PC-9 (cell line): ENCODE results near the gene APOM. TPM values are rescaled to one million over a fixed set of nuclear protein-coding genes. Genes with fewer than 3 reads are reported as not detected.

Experiments used
- BruUV-seq: library from RNA; stranded (reverse); fragments of 400-500 nt; replicated peaks from 2 replicates; lab custom pipeline; 2021; lab: Mats Ljungman, UMichigan
- CTCF ChIA-PET: fragments of 300-600 bp; sonication (Branson Sonifier 250); formaldehyde crosslinking; loops from one replicate; lab custom pipeline; 2022; ENCODE audit warnings: antibody characterized with exemption; lab: Charles Lee
- POLR2A ChIA-PET: fragments of 300-600 bp; sonication (Branson Sonifier 250); formaldehyde crosslinking; loops from one replicate; lab custom pipeline; 2022; ENCODE audit warnings: antibody characterized with exemption; ENCODE audit not compliant: unreplicated experiment; lab: Charles Lee
- DNase-seq, 2 experiments: peaks; one replicate each; pipeline versions ENCODE4 v3.0.0 to v3.0.0-alpha.2; 2015 to 2022; ENCODE audit warnings: mixed read lengths in 1 of 2
- H2AFZ ChIP-seq: fragments of 200-600 bp; sonication (generic); 2 replicates; pipeline ENCODE4 v1.8.1; 2017; ENCODE audit warnings: antibody characterized with exemption
- H3F3A ChIP-seq: fragments of 200-600 bp; sonication (generic); 2 replicates; pipeline ENCODE4 v1.8.1; 2017; ENCODE audit warnings: antibody characterized with exemption, mild to moderate bottlenecking, low read depth; ENCODE audit not compliant: insufficient read depth
- H3K27ac ChIP-seq: fragments of 200-600 bp; sonication (generic); 2 replicates; pipeline ENCODE4 v1.6.1; 2016; ENCODE audit warnings: mixed run types
- H3K27me3 ChIP-seq: fragments of 200-600 bp; sonication (generic); 2 replicates; pipeline ENCODE4 v1.6.1; 2016; ENCODE audit warnings: low read depth, mixed run types; ENCODE audit not compliant: insufficient read depth
- H3K36me3 ChIP-seq: fragments of 200-600 bp; sonication (generic); 2 replicates; pipeline ENCODE4 v1.6.1; 2016; ENCODE audit warnings: low read depth, mixed run types
- H3K4me1 ChIP-seq: fragments of 200-600 bp; sonication (generic); replicated peaks from 2 replicates; pipeline ENCODE4 v1.6.1; 2016; ENCODE audit warnings: mixed run types; ENCODE audit not compliant: insufficient read depth
- H3K4me2 ChIP-seq: fragments of 200-600 bp; sonication (generic); 2 replicates; pipeline ENCODE4 v1.6.1; 2017; ENCODE audit warnings: mixed run types
- H3K4me3 ChIP-seq: fragments of 200-600 bp; sonication (generic); 2 replicates; pipeline ENCODE4 v1.6.1; 2016; ENCODE audit warnings: mixed run types
- H3K79me2 ChIP-seq: fragments of 200-600 bp; sonication (generic); 2 replicates; pipeline ENCODE4 v1.6.1; 2017; ENCODE audit warnings: low read depth, mixed run types
- H3K9me2 ChIP-seq: fragments of 200-600 bp; sonication (generic); 2 replicates; pipeline ENCODE4 v1.8.1; 2017; ENCODE audit warnings: mild to moderate bottlenecking; ENCODE audit not compliant: insufficient read depth
- H3K9me3 ChIP-seq: fragments of 200-600 bp; sonication (generic); 2 replicates; pipeline ENCODE4 v1.8.1; 2016; ENCODE audit warnings: low read depth; ENCODE audit not compliant: insufficient read depth
- H4K20me1 ChIP-seq: fragments of 200-600 bp; sonication (generic); 2 replicates; pipeline ENCODE4 v1.8.1; 2017; ENCODE audit not compliant: insufficient read depth
- EZH2 ChIP-seq: fragments of 200-600 bp; sonication (generic); IDR thresholded peaks from 2 replicates; pipeline ENCODE4 v1.8.0; 2017; ENCODE audit warnings: antibody characterized with exemption, low read depth
- intact Hi-C: fragments of 100-400 bp; cut with micrococcal nuclease; formaldehyde crosslinking; loops from one replicate; pipeline ENCODE4 v1.10.0; 2022; ENCODE audit not compliant: unreplicated experiment
- total RNA-seq: library from RNA; stranded (reverse); gene quantifications from 2 replicates; pipeline ENCODE4 v1.2.3, GENCODE V29; 2021
- TF ChIP-seq, protein P1 (sequence below): fragments of 200-600 bp; sonication (generic); conservative IDR thresholded peaks from 2 replicates; pipeline ENCODE4 v1.6.1; 2017; ENCODE audit warnings: mixed run types, antibody characterized with exemption, mild to moderate bottlenecking, moderate library complexity

The APOM gene
- total RNA-seq, 1 experiment from 2014 or later: 2.9 TPM

DNA sequence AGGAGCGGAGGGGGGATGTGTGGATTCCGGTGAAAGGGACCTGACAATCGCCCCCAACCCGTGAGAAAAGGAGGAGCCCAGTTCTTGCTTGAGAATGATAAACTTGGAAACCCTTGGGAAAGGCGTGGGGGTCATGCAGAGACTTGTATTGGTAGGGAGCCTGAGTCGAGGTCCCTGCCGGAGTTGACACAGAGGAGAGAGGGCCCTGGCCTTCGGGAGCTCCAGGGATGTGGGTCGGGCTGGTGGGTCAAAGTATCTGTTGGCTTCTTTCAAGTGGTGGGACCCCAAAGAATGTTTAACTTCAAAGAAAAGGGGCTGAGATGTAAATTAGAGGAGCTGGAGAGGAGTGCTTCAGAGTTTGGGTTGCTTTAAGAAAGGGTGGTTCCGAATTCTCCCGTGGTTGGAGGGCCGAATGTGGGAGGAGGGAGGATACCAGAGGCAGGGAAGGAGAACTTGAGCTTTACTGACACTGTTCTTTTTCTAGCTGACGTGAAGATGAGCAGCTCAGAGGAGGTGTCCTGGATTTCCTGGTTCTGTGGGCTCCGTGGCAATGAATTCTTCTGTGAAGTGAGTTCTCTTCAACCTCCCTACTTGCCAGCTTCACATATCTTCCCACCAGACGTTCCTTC, 10.8 kb downstream of the APOM start:
- Histone ChIP-seq H3K79me2 (peaks cover 51% of the 10 kb centered on the region), H3K27me3 (no peaks in the 10 kb centered on the region), H4K20me1 (peaks cover 3% of the 10 kb centered on the region; the same call in 1 of the 2 replicates), H3K4me2 (peak overlapping the region; percentile 95), H3F3A (peaks cover 15% of the 10 kb centered on the region), H3K9me3 (no peaks in the 10 kb centered on the region), H3K4me1 (peaks cover 24% of the 10 kb centered on the region), H3K36me3 (peaks cover 31% of the 10 kb centered on the region), H2AFZ (peak overlapping the region; percentile 79), H3K27ac (peak overlapping the region; percentile 21; the same call in 1 of the 2 replicates), H3K9me2 (no peaks in the 10 kb centered on the region), H3K4me3 (peak overlapping the region; percentile 90)
- TF ChIP-seq EZH2: no peak
- TF ChIP-seq, protein P1, sequence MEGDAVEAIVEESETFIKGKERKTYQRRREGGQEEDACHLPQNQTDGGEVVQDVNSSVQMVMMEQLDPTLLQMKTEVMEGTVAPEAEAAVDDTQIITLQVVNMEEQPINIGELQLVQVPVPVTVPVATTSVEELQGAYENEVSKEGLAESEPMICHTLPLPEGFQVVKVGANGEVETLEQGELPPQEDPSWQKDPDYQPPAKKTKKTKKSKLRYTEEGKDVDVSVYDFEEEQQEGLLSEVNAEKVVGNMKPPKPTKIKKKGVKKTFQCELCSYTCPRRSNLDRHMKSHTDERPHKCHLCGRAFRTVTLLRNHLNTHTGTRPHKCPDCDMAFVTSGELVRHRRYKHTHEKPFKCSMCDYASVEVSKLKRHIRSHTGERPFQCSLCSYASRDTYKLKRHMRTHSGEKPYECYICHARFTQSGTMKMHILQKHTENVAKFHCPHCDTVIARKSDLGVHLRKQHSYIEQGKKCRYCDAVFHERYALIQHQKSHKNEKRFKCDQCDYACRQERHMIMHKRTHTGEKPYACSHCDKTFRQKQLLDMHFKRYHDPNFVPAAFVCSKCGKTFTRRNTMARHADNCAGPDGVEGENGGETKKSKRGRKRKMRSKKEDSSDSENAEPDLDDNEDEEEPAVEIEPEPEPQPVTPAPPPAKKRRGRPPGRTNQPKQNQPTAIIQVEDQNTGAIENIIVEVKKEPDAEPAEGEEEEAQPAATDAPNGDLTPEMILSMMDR: no peak
- intact Hi-C loops: loop anchor here (10.0 kb wide), 1 partner anchor 508 kb away; the partner anchor contains the start of genes AGPAT1 and RNF5
- ChIA-PET CTCF (no interaction called here), POLR2A (no interaction called here)
- BruUV-seq: no TSS peak
- no peak for DNase-seq

DNA sequence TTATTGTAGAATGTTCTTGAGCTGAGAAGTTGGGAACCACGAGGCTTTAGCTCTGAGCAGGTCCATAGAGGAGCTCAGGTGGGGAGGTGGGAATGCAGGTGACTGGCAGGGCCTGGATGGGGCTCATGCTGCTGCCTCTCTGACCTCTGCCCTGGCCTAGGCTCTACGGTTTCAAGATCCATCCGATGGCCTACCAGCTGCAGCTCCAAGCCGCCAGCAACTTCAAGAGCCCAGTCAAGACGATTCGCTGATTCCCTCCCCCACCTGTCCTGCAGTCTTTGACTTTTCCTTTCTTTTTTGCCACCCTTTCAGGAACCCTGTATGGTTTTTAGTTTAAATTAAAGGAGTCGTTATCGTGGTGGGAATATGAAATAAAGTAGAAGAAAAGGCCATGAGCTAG, 14.0 kb downstream of the APOM start, which contains the start of gene LY6G5B:
Gene LY6G5B, plus strand, starts transcription at position 301 of the 400 bp plus-strand sequence. CDS start 975 bp downstream, outside the sequence.
- H3K27me3 ChIP-seq: no peaks in the 10 kb centered on the region
- no TSS peak for BruUV-seq
- peaks cover 3% of the 10 kb centered on the region; the same call in 1 of the 2 replicates for H4K20me1 ChIP-seq
- intact Hi-C loops: loop anchor here (10.0 kb wide), 1 partner anchor 505 kb away; the partner anchor contains the start of genes AGPAT1 and RNF5
- ChIA-PET POLR2A (no interaction called here), CTCF (interaction anchor here (0.6 kb wide), 1 partner anchor 471 kb away, joined by 13 read pairs; no protein-coding TSS in a partner anchor)
- no peak for DNase-seq
- H3K4me2 ChIP-seq: no peak within 1 kb of the TSS
- peaks cover 34% of the 10 kb centered on the region for H3K79me2 ChIP-seq
- peaks cover 30% of the 10 kb centered on the region; the same call in 1 of the 2 replicates for H3F3A ChIP-seq
- no peaks in the 10 kb centered on the region for H3K9me2 ChIP-seq
- H3K27ac ChIP-seq: no peak within 1 kb of the TSS
- no peak within 1 kb of the TSS for H3K4me3 ChIP-seq
- H2AFZ ChIP-seq: no peak within 1 kb of the TSS
- peaks cover 11% of the 10 kb centered on the region for H3K4me1 ChIP-seq
- TF ChIP-seq, protein P1: no peak
- TF ChIP-seq EZH2: no peak
- no peaks in the 10 kb centered on the region for H3K9me3 ChIP-seq
- H3K36me3 ChIP-seq: peaks cover 29% of the 10 kb centered on the region

DNA sequence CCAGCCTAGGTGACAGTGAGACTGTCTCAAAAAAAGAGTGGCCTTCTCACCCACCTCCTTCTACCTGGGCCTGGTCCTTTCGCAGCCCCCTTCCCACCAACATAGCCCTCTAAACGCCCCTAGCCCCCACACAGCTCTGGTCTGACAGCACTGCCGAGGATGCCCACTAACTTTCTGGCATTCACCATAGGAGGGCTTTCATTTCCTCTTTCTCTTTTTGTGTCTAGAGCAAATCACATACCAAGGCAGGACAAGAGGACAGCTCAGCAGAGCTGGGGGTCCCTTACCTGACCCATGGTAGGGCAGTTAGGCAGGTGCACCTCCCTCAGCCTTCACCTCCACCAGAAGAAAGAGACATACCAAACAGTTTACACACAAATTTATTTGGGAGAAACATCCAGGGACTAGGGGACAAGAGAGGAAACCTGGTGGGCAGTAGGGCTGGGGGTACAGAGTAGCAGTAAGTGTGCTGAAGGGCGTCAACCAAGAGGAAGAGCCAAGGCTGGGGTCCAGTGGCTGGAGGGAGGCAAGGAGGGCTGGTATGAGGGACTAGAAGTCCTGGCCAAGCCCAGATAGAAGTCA, 20.7 kb downstream of the APOM start:
- Histone ChIP-seq H3K4me3 (no peak overlapping the region), H3F3A (peaks cover 41% of the 10 kb centered on the region; the same call in 1 of the 2 replicates), H3K4me1 (peaks cover 9% of the 10 kb centered on the region), H3K4me2 (no peak overlapping the region), H2AFZ (no peak overlapping the region), H3K9me3 (no peaks in the 10 kb centered on the region), H4K20me1 (no peaks in the 10 kb centered on the region), H3K27ac (no peak overlapping the region), H3K9me2 (no peaks in the 10 kb centered on the region), H3K79me2 (no peaks in the 10 kb centered on the region), H3K36me3 (peaks cover 4% of the 10 kb centered on the region; the same call in 1 of the 2 replicates), H3K27me3 (no peaks in the 10 kb centered on the region)
- BruUV-seq: no TSS peak
- no peak for TF ChIP-seq EZH2
- TF ChIP-seq, protein P1: no peak
- CTCF ChIA-PET: interaction anchor here (0.6 kb wide), 1 partner anchor 212 kb away, joined by 3 read pairs; no protein-coding TSS in a partner anchor
- intact Hi-C loops: no loop called here
- POLR2A ChIA-PET: no interaction called here
- no peak for DNase-seq
